Stimulated activated naive CD8-positive, alpha-beta T cell treated with anti-CD3 and anti-CD28 coated beads, Interleukin-15, Interleukin-2, amounts not matched to agents 100 ng/mL and 50 ng/mL, for 24 hours (primary cell): ENCODE measurements around the gene NMT2.

Experiments
- H3K27ac Mint-ChIP-seq: one replicate; pipeline ENCODE4 v1.8.0; 2021; ENCODE audit warnings: mild to moderate bottlenecking, mixed read lengths
- H3K27me3 Mint-ChIP-seq: one replicate; pipeline ENCODE4 v1.8.0; 2021; ENCODE audit warnings: mixed read lengths
- H3K36me3 Mint-ChIP-seq: one replicate; pipeline ENCODE4 v1.8.0; 2021; ENCODE audit warnings: low read depth, mixed read lengths
- H3K4me1 Mint-ChIP-seq: one replicate; pipeline ENCODE4 v1.8.0; 2021; ENCODE audit warnings: low read depth, mixed read lengths
- H3K4me3 Mint-ChIP-seq: one replicate; pipeline ENCODE4 v1.8.0; 2021; ENCODE audit warnings: mild to moderate bottlenecking, mixed read lengths
- H3K9me3 Mint-ChIP-seq: one replicate; pipeline ENCODE4 v1.8.0; 2021; ENCODE audit warnings: mixed read lengths

NMT2 gene

GRCh38 chr10:15067154-15067553, 101.3 kb downstream of the NMT2 start:
- Mint-ChIP-seq H3K4me3 (no peak overlapping the region), H3K27me3 (peaks cover 14% of the 10 kb centered on the region), H3K36me3 (no peaks in the 10 kb centered on the region), H3K9me3 (peaks cover 5% of the 10 kb centered on the region), H3K27ac (no peak overlapping the region), H3K4me1 (no peaks in the 10 kb centered on the region)

- H3K27me3 Mint-ChIP-seq: peaks cover 26% of the 10 kb centered on the region
- H3K27ac Mint-ChIP-seq: no peak overlapping the region
- no peak overlapping the region for H3K4me3 Mint-ChIP-seq
- H3K9me3 Mint-ChIP-seq: peaks cover 15% of the 10 kb centered on the region
- no peaks in the 10 kb centered on the region for H3K4me1 Mint-ChIP-seq
- H3K36me3 Mint-ChIP-seq: no peaks in the 10 kb centered on the region
Measured at GRCh38 chr10:15060638-15061037, 107.9 kb downstream of the NMT2 start.

DNA sequence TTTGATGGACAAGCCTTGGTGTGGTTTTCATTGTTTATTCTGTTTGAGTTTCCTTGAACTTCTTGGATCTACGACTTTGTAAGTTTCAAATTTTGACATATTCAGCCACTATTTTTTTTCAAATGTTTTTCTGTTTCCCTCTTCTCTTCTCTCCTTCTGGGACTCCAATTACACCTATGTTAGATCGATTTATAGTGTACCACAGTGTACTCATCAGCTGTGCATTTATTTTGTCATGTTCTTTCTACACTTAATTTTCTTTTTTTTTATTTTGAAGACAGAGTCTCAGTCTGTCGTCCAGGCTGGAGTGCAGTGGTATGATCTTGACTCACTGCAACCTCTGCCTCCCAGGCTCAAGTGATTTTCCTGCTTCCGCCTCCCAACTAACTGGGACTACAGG, 108.6 kb downstream of the NMT2 start:
- no peak overlapping the region for H3K27ac Mint-ChIP-seq
- H3K27me3 Mint-ChIP-seq: peaks cover 20% of the 10 kb centered on the region
- H3K4me1 Mint-ChIP-seq: no peaks in the 10 kb centered on the region
- no peaks in the 10 kb centered on the region for H3K36me3 Mint-ChIP-seq
- H3K9me3 Mint-ChIP-seq: peaks cover 10% of the 10 kb centered on the region
- H3K4me3 Mint-ChIP-seq: no peak overlapping the region

- H3K27me3 Mint-ChIP-seq: peaks cover 15% of the 10 kb centered on the region
- H3K36me3 Mint-ChIP-seq: no peaks in the 10 kb centered on the region
- H3K9me3 Mint-ChIP-seq: peaks cover 10% of the 10 kb centered on the region
- H3K4me3 Mint-ChIP-seq: no peak overlapping the region
- H3K27ac Mint-ChIP-seq: no peak overlapping the region
- no peaks in the 10 kb centered on the region for H3K4me1 Mint-ChIP-seq
Measured at GRCh38 chr10:15058689-15059088, 109.8 kb downstream of the NMT2 start.
